ENCODE data around the gene MAPK10. TPM values are rescaled to one million over a fixed set of nuclear protein-coding genes. Genes with fewer than 3 reads are reported as not detected.

MAPK10 gene
- total RNA-seq, 1 experiment from 2014 or later, result 4.7 TPM

- no peak for DNase-seq
- Histone ChIP-seq H3K4me2 (ENCODE audit: insufficient read depth, insufficient read length, low read length) (no peak overlapping the region), H3K9ac (ENCODE audit: extremely low read depth, insufficient read length, low read length) (no peak overlapping the region), H4K8ac (replicated peaks; ENCODE audit: insufficient read length, low read depth, low read length) (no peak overlapping the region), H2BK12ac (ENCODE audit: insufficient read length, low read depth, low read length) (no peak overlapping the region), H3K79me2 (ENCODE audit: insufficient read depth, low read length) (no peaks in the 10 kb centered on the region), H2AK5ac (ENCODE audit: insufficient read length, low read length) (no peak overlapping the region), H2BK15ac (ENCODE audit: low read depth, low read length) (no peak overlapping the region), H3K4me1 (ENCODE audit: insufficient read depth, low read length) (no peaks in the 10 kb centered on the region; the same call in 1 of the 2 replicates), H4K91ac (ENCODE audit: insufficient read length, low read depth, low read length) (no peak overlapping the region), H3K27ac (ENCODE audit: insufficient read length, low read depth, low read length) (no peak overlapping the region), H2BK120ac (ENCODE audit: low read depth, low read length, poor library complexity, severe bottlenecking) (no peak overlapping the region), H4K5ac (ENCODE audit: insufficient read length, low read depth, low read length) (no peak overlapping the region), H2BK20ac (ENCODE audit: low read depth, low read length, poor library complexity, severe bottlenecking) (no peak overlapping the region), H3K9me3 (ENCODE audit: control insufficient read depth, low read depth, low read length) (no peaks in the 10 kb centered on the region), H3K4ac (ENCODE audit: low read depth, low read length) (no peak overlapping the region), H3K23ac (ENCODE audit: insufficient read length, low read depth, low read length) (no peak overlapping the region), H3K56ac (ENCODE audit: insufficient read length, low read depth, low read length) (no peak overlapping the region), H2BK5ac (ENCODE audit: insufficient read length, low read length) (no peak overlapping the region), H4K20me1 (ENCODE audit: control insufficient read depth, insufficient read depth, insufficient read length) (no peaks in the 10 kb centered on the region), H3T11ph (ENCODE audit: low read length) (no peak overlapping the region), H3K79me1 (ENCODE audit: insufficient read depth, low read depth, low read length, poor library complexity, severe bottlenecking) (no peaks in the 10 kb centered on the region), H3K14ac (ENCODE audit: insufficient read depth, low read length) (no peak overlapping the region), H3K18ac (ENCODE audit: insufficient read length, low read depth, low read length) (no peak overlapping the region), H3K27me3 (ENCODE audit: insufficient read depth, low read length) (no peaks in the 10 kb centered on the region), H3K23me2 (ENCODE audit: insufficient read length, low read depth, low read length, poor library complexity, severe bottlenecking) (no peaks in the 10 kb centered on the region), H2AFZ (ENCODE audit: low read length) (no peak overlapping the region)
- TF ChIP-seq CTCF (conservative IDR thresholded peaks at IDR 0.05), result no peak
- no peak overlapping the region for H3K4me3 Mint-ChIP-seq
- peaks cover 3 to 13% of the 10 kb centered on the region in 2 experiments; a peak in 3 of 4 replicates for H3K4me1 Mint-ChIP-seq
- peaks cover 2 to 5% of the 10 kb centered on the region in 2 experiments for H3K9me3 Mint-ChIP-seq
- no CpG with 5 or more reads among the region's 6 CpGs for WGBS (ENCODE audit: extremely low coverage, insufficient read length, low lambda C conversion rate)
- peak overlapping the region in 1 of 3 experiments; percentile 76; a peak in 2 of 7 replicates for H3K27ac Mint-ChIP-seq
- H3K27me3 Mint-ChIP-seq (ENCODE audit: low read depth), result no peaks in the 10 kb centered on the region
- peaks cover 0 to 6% (median 0%) of the 10 kb centered on the region in 3 experiments; a peak in 4 of 7 replicates for H3K36me3 Mint-ChIP-seq (ENCODE audit: insufficient read depth in 1 of 3, low read depth in 3 of 3)
Observed at GRCh38 chr4:86107112-86107511, 252.7 kb downstream of the MAPK10 start.
